DMS114 treated with DMSO at 0.1 percent for 48 hours (cell line): ENCODE measurements around the gene NFATC4.
"Not testable (repeated sequence)": the region's sequence is repeated elsewhere in the genome, so short reads cannot be mapped to it uniquely, and the experiment has no call there.

Experiments
- DNase-seq: peaks from one replicate; lab custom pipeline; 2025; ENCODE audit not compliant: unreplicated experiment; lab: John Stamatoyannopoulos, UW

The NFATC4 gene

GRCh38 chr14:24387579-24387978 is 19.6 kb downstream of the NFATC4 start:
- DNase-seq, result not testable (repeated sequence)

- DNase-seq, result no peak
These were observed 20.6 kb downstream of the NFATC4 start for GRCh38 chr14:24388474-24389179.

- no peak for DNase-seq
These were observed 21.4 kb downstream of the NFATC4 start for GRCh38 chr14:24389226-24389848.

- no peak for DNase-seq
These were observed 22.9 kb downstream of the NFATC4 start for GRCh38 chr14:24390701-24391468.

- DNase-seq, result no peak
These were observed 24.5 kb downstream of the NFATC4 start for GRCh38 chr14:24392325-24393091.

GRCh38 chr14:24394275-24394674 is 26.3 kb downstream of the NFATC4 start:
- DNase-seq, result peak; percentile 6

GRCh38 chr14:24395609-24396582 is 27.9 kb downstream of the NFATC4 start:
- no peak for DNase-seq

GRCh38 chr14:24397639-24398292 is 29.8 kb downstream of the NFATC4 start:
- no peak for DNase-seq

- no peak for DNase-seq
These were observed 30.3 kb downstream of the NFATC4 start for GRCh38 chr14:24398293-24398652.

- DNase-seq, result no peak
These were observed 30.9 kb downstream of the NFATC4 start, which contains the start of gene NYNRIN for GRCh38 chr14:24398653-24399446. NYNRIN (plus strand) TSS chr14:24399003; CDS start chr14:24399247, 244 bp downstream.

GRCh38 chr14:24399447-24399822 is 31.5 kb downstream of the NFATC4 start:
- no peak for DNase-seq

GRCh38 chr14:24399999-24400718 is 32.2 kb downstream of the NFATC4 start:
- no peak for DNase-seq

- no peak for DNase-seq
These were observed 34.1 kb downstream of the NFATC4 start for GRCh38 chr14:24401810-24402702.

- no peak for DNase-seq
These were observed 35.5 kb downstream of the NFATC4 start for GRCh38 chr14:24403294-24403998.

- no peak for DNase-seq
These were observed 36.8 kb downstream of the NFATC4 start for GRCh38 chr14:24404814-24405213.

GRCh38 chr14:24406416-24406815 is 38.4 kb downstream of the NFATC4 start:
- DNase-seq, result no peak
